HL-60 (cell line): ENCODE measurements around the gene TGFA.

Source experiments
- GABPA ChIP-seq: IDR thresholded peaks from 2 replicates; pipeline ENCODE4 v1.6.1; 2012; ENCODE audit warnings: low read depth
- POLR2AphosphoS5 ChIP-seq: IDR thresholded peaks from 2 replicates; pipeline ENCODE4 v1.6.1; 2012; ENCODE audit warnings: low read depth
- REST ChIP-seq: IDR thresholded peaks from 2 replicates; pipeline ENCODE4 v1.6.1; 2012; ENCODE audit warnings: low read depth; ENCODE audit not compliant: insufficient replicate concordance
- TF ChIP-seq, protein P1 (sequence below): IDR thresholded peaks from one replicate; pipeline ENCODE4 v1.5.1; 2011; ENCODE audit warnings: low read length, control low read depth, inconsistent platforms; ENCODE audit not compliant: insufficient read depth

DNA sequence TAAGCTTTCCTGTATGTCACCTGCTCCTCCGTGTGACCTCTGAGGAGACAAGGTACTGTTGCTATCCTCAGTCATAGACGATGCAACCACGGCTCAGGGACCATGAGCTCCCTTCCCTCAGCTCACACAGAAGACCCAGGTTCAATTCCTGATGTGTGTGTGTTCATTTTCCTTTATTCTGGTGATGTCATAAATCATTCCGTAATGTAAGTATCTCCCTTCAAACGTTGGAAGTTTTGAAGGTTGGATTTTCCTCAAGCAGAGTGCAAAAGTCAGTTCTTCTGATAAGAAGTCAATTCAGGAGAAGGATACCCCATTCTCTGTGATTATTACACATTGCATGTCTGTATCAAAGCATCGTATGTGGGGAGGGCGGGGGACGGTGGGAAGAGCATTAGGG, 132.9 kb downstream of the TGFA start:
- TF ChIP-seq, protein P1, sequence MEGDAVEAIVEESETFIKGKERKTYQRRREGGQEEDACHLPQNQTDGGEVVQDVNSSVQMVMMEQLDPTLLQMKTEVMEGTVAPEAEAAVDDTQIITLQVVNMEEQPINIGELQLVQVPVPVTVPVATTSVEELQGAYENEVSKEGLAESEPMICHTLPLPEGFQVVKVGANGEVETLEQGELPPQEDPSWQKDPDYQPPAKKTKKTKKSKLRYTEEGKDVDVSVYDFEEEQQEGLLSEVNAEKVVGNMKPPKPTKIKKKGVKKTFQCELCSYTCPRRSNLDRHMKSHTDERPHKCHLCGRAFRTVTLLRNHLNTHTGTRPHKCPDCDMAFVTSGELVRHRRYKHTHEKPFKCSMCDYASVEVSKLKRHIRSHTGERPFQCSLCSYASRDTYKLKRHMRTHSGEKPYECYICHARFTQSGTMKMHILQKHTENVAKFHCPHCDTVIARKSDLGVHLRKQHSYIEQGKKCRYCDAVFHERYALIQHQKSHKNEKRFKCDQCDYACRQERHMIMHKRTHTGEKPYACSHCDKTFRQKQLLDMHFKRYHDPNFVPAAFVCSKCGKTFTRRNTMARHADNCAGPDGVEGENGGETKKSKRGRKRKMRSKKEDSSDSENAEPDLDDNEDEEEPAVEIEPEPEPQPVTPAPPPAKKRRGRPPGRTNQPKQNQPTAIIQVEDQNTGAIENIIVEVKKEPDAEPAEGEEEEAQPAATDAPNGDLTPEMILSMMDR = no peak
- TF ChIP-seq POLR2AphosphoS5 (no peak), REST (no peak), GABPA (no peak)
